EH (cell line): Measurements from ENCODE around the gene FOXD1.

ENCODE experiments used
- DNase-seq: peaks from one replicate; pipeline ENCODE4 v3.0.0-alpha.2; 2015; ENCODE audit warnings: low read depth

Gene FOXD1

GRCh38 chr5:73438645-73439470, 9.7 kb downstream of the FOXD1 start:
- DNase-seq: no peak

GRCh38 chr5:73437777-73438644, 10.6 kb downstream of the FOXD1 start:
- DNase-seq: no peak

GRCh38 chr5:73437101-73437776, 11.3 kb downstream of the FOXD1 start:
- DNase-seq: peak; percentile 68

GRCh38 chr5:73436535-73437100, 12.0 kb downstream of the FOXD1 start:
- no peak for DNase-seq

GRCh38 chr5:73435759-73436534, 12.6 kb downstream of the FOXD1 start:
- no peak for DNase-seq

- no peak for DNase-seq
Measured at GRCh38 chr5:73434907-73435306, 13.7 kb downstream of the FOXD1 start.

GRCh38 chr5:73434461-73434860, 14.1 kb downstream of the FOXD1 start:
- no peak for DNase-seq

- DNase-seq: peak; percentile 45
Measured at GRCh38 chr5:73433982-73434342, 14.6 kb downstream of the FOXD1 start.

GRCh38 chr5:73433272-73433981, 15.2 kb downstream of the FOXD1 start:
- DNase-seq: no peak

- DNase-seq: peak; percentile 32
Measured at GRCh38 chr5:73431204-73431851, 17.2 kb downstream of the FOXD1 start.

GRCh38 chr5:73426034-73426433, 22.5 kb downstream of the FOXD1 start:
- DNase-seq: no peak

GRCh38 chr5:73424556-73424977, 24.0 kb downstream of the FOXD1 start:
- DNase-seq: no peak

GRCh38 chr5:73422164-73422563, 26.4 kb downstream of the FOXD1 start:
- DNase-seq: no peak

- no peak for DNase-seq
Measured at GRCh38 chr5:73420666-73421065, 27.9 kb downstream of the FOXD1 start.

GRCh38 chr5:73419465-73420390, 28.8 kb downstream of the FOXD1 start:
- DNase-seq: peak; percentile 60

GRCh38 chr5:73419117-73419464, 29.5 kb downstream of the FOXD1 start:
- DNase-seq: no peak

GRCh38 chr5:73418244-73418691, 30.3 kb downstream of the FOXD1 start:
- no peak for DNase-seq

GRCh38 chr5:73417303-73418034, 31.1 kb downstream of the FOXD1 start:
- peak; percentile 82 for DNase-seq
